Thyroid gland (tissue), 4 donors: ENCODE measurements around the gene FAM200B. TPM values are rescaled to one million over a fixed set of nuclear protein-coding genes. Genes with fewer than 3 reads are reported as not detected.

Experiments
- DNase-seq, 2 donors: peaks; one replicate each; pipeline ENCODE4 v3.0.0-alpha.2; 2019
- H3K27ac ChIP-seq, 3 donors: fragments of 200-600 bp; sonication (generic); 1 replicate in 2 of 3; 2 replicates in 1 of 3; pipeline ENCODE4 v1.5.1; 2016 to 2019; ENCODE audit warnings: mild to moderate bottlenecking in 1 of 3, moderate library complexity in 1 of 3
- H3K27me3 ChIP-seq: fragments of 200-600 bp; sonication (generic); one replicate; pipeline ENCODE4 v1.5.1; 2019
- H3K36me3 ChIP-seq, 2 donors: fragments of 200-600 bp; sonication (generic); one replicate each; pipeline ENCODE4 v1.5.1; 2016 to 2019
- H3K4me1 ChIP-seq, 2 donors: fragments of 200-600 bp; sonication (generic); one replicate each; pipeline ENCODE4 v1.5.1; 2017 to 2019
- H3K4me3 ChIP-seq, 3 donors: fragments of 200-600 bp; sonication (generic); replicated peaks in 1 of 3; 1 replicate in 2 of 3; 2 replicates in 1 of 3; pipeline ENCODE4 v1.5.1; 2016; ENCODE audit warnings: mild to moderate bottlenecking in 1 of 3
- H3K9me3 ChIP-seq: fragments of 200-600 bp; sonication (generic); one replicate; pipeline ENCODE4 v1.5.1; 2017
- POLR2A ChIP-seq, 2 donors: fragments of 450-650 bp; IDR thresholded peaks; one replicate each; pipeline ENCODE4 v1.6.1; 2017; ENCODE audit warnings: antibody characterized with exemption in 2 of 2, mild to moderate bottlenecking in 2 of 2, moderate library complexity in 1 of 2
- WGBS, 2 donors: methylation state at CpG; one replicate each; pipeline ENCODE4 v1.1.5; 2017; 5-methylcytosine and 5-hydroxymethylcytosine counted together
- intact Hi-C: fragments of 100-400 bp; cut with DNase I; formaldehyde crosslinking; loops from one replicate; pipeline ENCODE4 v1.15.1; 2023
- total RNA-seq, 4 donors: library from RNA; depleted of rRNA; stranded (reverse); fragments of >200 nt; gene quantifications; one replicate each; pipeline ENCODE4 v1.2.3, GENCODE V29; 2016
- TF ChIP-seq, protein P1 (sequence below), 6 experiments: fragments of 200-600 bp in 3 of 6; fragments of 450-650 bp in 3 of 6; sonication (generic) in 3 of 6; IDR thresholded peaks; one replicate each; pipeline ENCODE4 v1.5.1; 2016 to 2019; ENCODE audit warnings: antibody characterized with exemption in 6 of 6, mild to moderate bottlenecking in 2 of 6, inconsistent platforms in 1 of 6, moderate library complexity in 1 of 6

The FAM200B gene
- 10 to 100 TPM; 62.4 to 85.6 (median 73.2) TPM for total RNA-seq

DNA sequence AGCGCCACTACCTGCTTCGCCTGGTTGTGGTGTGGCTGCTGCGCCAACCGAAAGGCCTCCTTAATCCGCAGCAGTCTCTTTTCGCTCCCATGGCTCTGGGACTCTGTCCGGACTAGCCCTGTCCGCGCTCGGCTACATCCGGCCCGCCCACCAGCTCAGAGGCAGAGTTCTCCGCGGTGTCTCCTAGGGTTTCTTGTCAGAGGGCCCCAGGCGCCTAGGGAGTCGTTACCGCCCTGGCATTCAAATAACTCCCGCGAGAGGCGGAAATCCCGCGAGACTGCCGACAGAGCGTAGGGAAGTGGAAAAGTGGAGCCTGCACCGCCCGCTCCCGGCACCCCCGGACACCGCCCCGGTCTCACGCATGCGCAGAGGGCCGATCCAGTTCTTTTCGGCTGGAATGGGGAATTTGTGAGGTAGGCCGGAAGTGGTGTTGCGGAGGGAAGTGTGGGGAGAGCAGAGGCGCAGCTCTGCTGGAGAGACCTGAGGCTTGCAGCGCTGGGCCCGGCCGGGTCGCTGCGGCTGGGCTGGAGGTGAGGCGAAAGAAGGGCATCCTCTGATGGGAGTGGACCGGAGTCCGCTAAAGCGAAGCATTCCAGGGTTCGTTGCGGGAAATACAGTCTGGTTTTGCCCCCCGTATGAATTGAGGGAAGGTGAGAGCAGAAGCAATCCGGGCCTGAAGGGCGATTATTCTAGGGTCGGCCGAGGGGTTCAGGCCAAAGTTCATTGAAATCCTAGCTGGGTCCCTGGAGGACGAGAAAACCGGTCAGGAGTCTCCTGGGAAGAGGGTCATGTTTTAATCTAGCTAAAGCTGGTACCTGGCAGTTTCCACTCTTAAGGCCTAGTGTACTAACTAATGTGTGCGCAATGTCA, at the start of gene FAM200B:
Gene FAM200B, plus strand, starts transcription at position 456 of the 870 bp plus-strand sequence. CDS start 5,151 bp downstream, outside the sequence.
- H3K4me1 ChIP-seq: peaks cover 0 to 12% of the 10 kb centered on the region in 2 donors
- TF ChIP-seq POLR2A (IDR thresholded peaks at IDR 0.05): peak; percentile 68 to 95
- TF ChIP-seq, protein P1, sequence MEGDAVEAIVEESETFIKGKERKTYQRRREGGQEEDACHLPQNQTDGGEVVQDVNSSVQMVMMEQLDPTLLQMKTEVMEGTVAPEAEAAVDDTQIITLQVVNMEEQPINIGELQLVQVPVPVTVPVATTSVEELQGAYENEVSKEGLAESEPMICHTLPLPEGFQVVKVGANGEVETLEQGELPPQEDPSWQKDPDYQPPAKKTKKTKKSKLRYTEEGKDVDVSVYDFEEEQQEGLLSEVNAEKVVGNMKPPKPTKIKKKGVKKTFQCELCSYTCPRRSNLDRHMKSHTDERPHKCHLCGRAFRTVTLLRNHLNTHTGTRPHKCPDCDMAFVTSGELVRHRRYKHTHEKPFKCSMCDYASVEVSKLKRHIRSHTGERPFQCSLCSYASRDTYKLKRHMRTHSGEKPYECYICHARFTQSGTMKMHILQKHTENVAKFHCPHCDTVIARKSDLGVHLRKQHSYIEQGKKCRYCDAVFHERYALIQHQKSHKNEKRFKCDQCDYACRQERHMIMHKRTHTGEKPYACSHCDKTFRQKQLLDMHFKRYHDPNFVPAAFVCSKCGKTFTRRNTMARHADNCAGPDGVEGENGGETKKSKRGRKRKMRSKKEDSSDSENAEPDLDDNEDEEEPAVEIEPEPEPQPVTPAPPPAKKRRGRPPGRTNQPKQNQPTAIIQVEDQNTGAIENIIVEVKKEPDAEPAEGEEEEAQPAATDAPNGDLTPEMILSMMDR (IDR thresholded peaks at IDR 0.05): peak in 4 of 6 experiments; percentile 7 to 54 (median 39)
- H3K36me3 ChIP-seq: no peaks in the 10 kb centered on the region
- no peaks in the 10 kb centered on the region for H3K27me3 ChIP-seq
- H3K9me3 ChIP-seq: no peaks in the 10 kb centered on the region
- DNase-seq: peak; percentile 98 to 99
- intact Hi-C loops: no loop called here
- H3K27ac ChIP-seq: peak within 1 kb of the TSS; percentile 91 to 95 (median 94)
- peak within 1 kb of the TSS; percentile 22 to 74 (median 73) for H3K4me3 ChIP-seq
- 0 to 1% methylated on average over 37 to 53 of the region's 56 CpGs for WGBS, 2 donors

DNA sequence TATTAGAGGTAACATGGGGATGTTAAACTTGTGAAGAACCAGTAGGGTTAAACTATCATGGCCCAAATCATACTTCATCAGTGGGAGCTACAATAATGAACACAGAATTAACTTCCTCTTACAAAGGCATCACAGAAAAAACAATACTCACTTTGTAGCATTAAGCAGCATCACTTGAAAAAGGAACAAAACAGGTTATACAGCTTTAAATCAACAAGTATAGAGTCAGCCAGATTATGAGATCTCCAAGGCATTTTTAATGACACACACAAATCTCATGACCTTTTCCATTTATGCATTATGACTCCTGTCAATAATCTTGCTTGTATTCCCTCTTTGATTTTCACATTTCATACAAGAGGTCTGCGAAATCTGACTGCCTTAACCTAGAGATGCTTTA, 44.8 kb upstream of the FAM200B start:
- WGBS, 2 donors: 61 to 63% methylated on average over 1 of the region's 1 CpG
- Histone ChIP-seq H3K27ac (peak overlapping the region; percentile 79 to 88 (median 81)), H3K9me3 (no peaks in the 10 kb centered on the region), H3K36me3 (peaks cover 0 to 3% of the 10 kb centered on the region in 2 donors), H3K4me3 (no peak overlapping the region), H3K27me3 (no peaks in the 10 kb centered on the region), H3K4me1 (peaks cover 14 to 23% of the 10 kb centered on the region in 2 donors)
- no peak for DNase-seq
- no peak for TF ChIP-seq POLR2A (IDR thresholded peaks at IDR 0.05)
- TF ChIP-seq, protein P1 (IDR thresholded peaks at IDR 0.05): no peak
- intact Hi-C loops: no loop called here

DNA sequence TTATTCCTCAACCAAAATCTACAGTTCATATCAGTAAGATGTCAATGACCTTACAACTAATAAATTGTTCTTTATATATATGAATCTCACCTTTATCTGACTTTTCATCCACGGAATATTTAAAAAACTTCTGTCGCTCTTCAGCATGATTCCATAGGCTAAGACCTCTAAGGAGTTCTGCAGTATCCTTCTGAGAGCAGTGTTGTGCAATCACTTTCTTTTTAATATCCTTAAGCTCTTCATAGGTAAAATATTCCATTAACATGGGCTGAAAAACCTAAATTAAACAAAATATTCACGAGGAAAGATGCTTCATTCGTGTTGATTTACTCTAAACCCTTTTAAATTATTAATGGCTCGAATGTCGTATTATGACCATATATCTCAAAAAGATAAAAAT, 43.2 kb upstream of the FAM200B start:
- 94 to 97% methylated on average over 6 of the region's 6 CpGs for WGBS, 2 donors

DNA sequence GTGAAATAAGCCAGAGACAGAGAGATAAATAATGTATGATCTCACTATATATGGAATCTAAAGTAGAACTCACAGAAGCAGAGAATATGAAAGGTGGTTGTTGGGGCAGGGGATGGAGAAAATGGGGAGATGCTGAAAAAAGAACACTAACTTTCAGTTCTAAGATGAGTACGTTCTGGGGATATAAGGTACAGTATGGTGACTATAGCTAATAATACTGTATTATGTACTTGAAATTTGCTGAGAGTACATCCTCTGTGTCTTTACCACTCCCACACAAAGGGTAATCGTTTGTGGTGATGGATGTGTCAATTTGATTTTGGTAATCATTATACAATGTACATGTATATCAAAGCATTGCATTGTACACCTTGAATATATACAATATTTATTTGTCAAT, 33.0 kb upstream of the FAM200B start:
- no peaks in the 10 kb centered on the region for H3K27me3 ChIP-seq
- no peak for DNase-seq
- intact Hi-C loops: no loop called here
- H3K9me3 ChIP-seq: no peaks in the 10 kb centered on the region
- H3K36me3 ChIP-seq: no peaks in the 10 kb centered on the region
- peaks cover 48 to 58% of the 10 kb centered on the region in 2 donors for H3K4me1 ChIP-seq
- no peak overlapping the region for H3K4me3 ChIP-seq
- 72 to 73% methylated on average over 2 of the region's 2 CpGs for WGBS, 2 donors
- H3K27ac ChIP-seq: no peak overlapping the region
- TF ChIP-seq, protein P1 (IDR thresholded peaks at IDR 0.05): no peak
- TF ChIP-seq POLR2A (IDR thresholded peaks at IDR 0.05): no peak

More for the DNA sequence above, 43.2 kb upstream of the FAM200B start:
- intact Hi-C loops: no loop called here
- Histone ChIP-seq H3K27me3 (no peaks in the 10 kb centered on the region), H3K4me1 (peaks cover 23 to 29% of the 10 kb centered on the region in 2 donors), H3K4me3 (no peak overlapping the region), H3K27ac (peak overlapping the region in 1 of 3 donors; percentile 88), H3K36me3 (no peaks in the 10 kb centered on the region), H3K9me3 (no peaks in the 10 kb centered on the region)
- TF ChIP-seq POLR2A (IDR thresholded peaks at IDR 0.05): no peak
- TF ChIP-seq, protein P1 (IDR thresholded peaks at IDR 0.05): no peak
- DNase-seq: no peak
